Measurements from ENCODE around the gene AUP1.

AUP1 gene

GRCh38 chr2:74535440-74535965 is 6.0 kb upstream of the AUP1 start:
- DNase-seq (ENCODE audit: low read depth), result no peak

- DNase-seq (ENCODE audit: low read depth), result no peak
Measured at GRCh38 chr2:74534411-74534810, 4.9 kb upstream of the AUP1 start.

- DNase-seq (ENCODE audit: low read depth), result no peak
Measured at GRCh38 chr2:74533464-74533863, 4.0 kb upstream of the AUP1 start.

- no peak for DNase-seq (ENCODE audit: low read depth)
Measured at GRCh38 chr2:74532222-74532621, 2.7 kb upstream of the AUP1 start.

- no peak for DNase-seq (ENCODE audit: low read depth)
Measured at GRCh38 chr2:74531666-74532065, 2.2 kb upstream of the AUP1 start.

GRCh38 chr2:74530239-74531187 is 1.0 kb upstream of the AUP1 start:
- no peak for DNase-seq (ENCODE audit: low read depth)

GRCh38 chr2:74528600-74529356 is 728 bp downstream of the AUP1 start:
- no peak for DNase-seq (ENCODE audit: low read depth)

GRCh38 chr2:74527741-74528140 is 1.8 kb downstream of the AUP1 start:
- no peak for DNase-seq (ENCODE audit: low read depth)

- DNase-seq (ENCODE audit: low read depth), result no peak
Measured at GRCh38 chr2:74526649-74527230, 2.8 kb downstream of the AUP1 start.

GRCh38 chr2:74525717-74526648 is 3.5 kb downstream of the AUP1 start, which contains the start of gene DQX1:
Gene DQX1 (minus strand): TSS chr2:74526231. CDS start chr2:74525729, 502 bp downstream.
- DNase-seq (ENCODE audit: low read depth), result no peak

- DNase-seq (ENCODE audit: low read depth), result no peak
Measured at GRCh38 chr2:74524955-74525716, 4.4 kb downstream of the AUP1 start.

- no peak for DNase-seq (ENCODE audit: low read depth)
Measured at GRCh38 chr2:74524005-74524404, 5.5 kb downstream of the AUP1 start.

GRCh38 chr2:74522516-74522915 is 7.0 kb downstream of the AUP1 start:
- no peak for DNase-seq (ENCODE audit: low read depth)

GRCh38 chr2:74516650-74517049 is 12.9 kb downstream of the AUP1 start:
- DNase-seq (ENCODE audit: low read depth), result no peak

GRCh38 chr2:74515981-74516633 is 13.4 kb downstream of the AUP1 start:
- no peak for DNase-seq (ENCODE audit: low read depth)

- DNase-seq (ENCODE audit: low read depth), result no peak
Measured at GRCh38 chr2:74515271-74515980, 14.1 kb downstream of the AUP1 start.

- no peak for DNase-seq (ENCODE audit: low read depth)
Measured at GRCh38 chr2:74514368-74515270, 14.9 kb downstream of the AUP1 start, which contains the start of gene TLX2. Gene TLX2 (plus strand): TSS chr2:74514450. CDS start chr2:74514807, 357 bp downstream.

All from HS-27A (cell line).